HCT116 (cell line): ENCODE results near the gene ZBTB7C. TPM values are rescaled to one million over a fixed set of nuclear protein-coding genes. Genes with fewer than 3 reads are reported as not detected.

Experiments used
- ATAC-seq: fragments of 200-7000 bp; cut with Tn5 transposase; 2 replicates; pipeline ENCODE4 v1.9.1; 2020; ENCODE audit warnings: mild to moderate bottlenecking, moderate library complexity
- BruUV-seq: library from RNA; stranded (reverse); fragments of 400-500 nt; replicated peaks from 2 replicates; lab custom pipeline; 2021; lab: Mats Ljungman, UMichigan
- CTCF ChIA-PET: fragments of 300-600 bp; sonication (Branson Sonifier 250); formaldehyde crosslinking; loops from one replicate; lab custom pipeline; 2021; ENCODE audit warnings: antibody characterized with exemption; lab: Charles Lee
- POLR2A ChIA-PET: fragments of 300-600, 350-600 bp; sonication (Branson Sonifier 250); formaldehyde crosslinking; loops from one replicate; lab custom pipeline; 2021; ENCODE audit warnings: antibody characterized with exemption; lab: Charles Lee
- RAD21 ChIA-PET, 2 experiments: fragments of 300-600 bp; sonication (Branson Sonifier 250); formaldehyde crosslinking; loops; one replicate each; lab custom pipeline; 2023; ENCODE audit warnings: low total read pairs in 2 of 2; ENCODE audit not compliant: uncharacterized antibody in 2 of 2, unreplicated experiment in 2 of 2, low non-redundant PET in 1 of 2; lab: Charles Lee
- DNase-seq: peaks from one replicate; pipeline ENCODE4 v3.0.0-alpha.2; 2010; ENCODE audit warnings: low read depth, low spot score
- H2AFZ ChIP-seq: fragments of 200-600 bp; shearing (Covaris generic), sonication (generic); 2 replicates; pipeline ENCODE4 v1.6.1; 2017; ENCODE audit warnings: low read depth, mixed run types, mixed read lengths, antibody characterized with exemption, low read length; ENCODE audit not compliant: poor library complexity, severe bottlenecking
- H3K27ac ChIP-seq: 2 replicates; pipeline ENCODE4 v1.5.1; 2012; ENCODE audit warnings: low read depth, low read length
- H3K27me3 ChIP-seq: fragments of 200-600 bp; sonication (generic); 2 replicates; pipeline ENCODE4 v1.6.1; 2016; ENCODE audit warnings: mixed run types, low read length, mixed read lengths; ENCODE audit not compliant: insufficient read depth
- H3K36me3 ChIP-seq, 2 experiments: fragments of 200-500 bp in 1 of 2; fragments of 200-600 bp in 1 of 2; sonication (Bioruptor generic) in 1 of 2; sonication (generic) in 1 of 2; 2 replicates each; pipeline versions ENCODE4 v1.5.1 to v1.6.1; 2014 to 2016; ENCODE audit warnings: low read length in 2 of 2, inconsistent platforms in 1 of 2, mixed read lengths in 1 of 2, mixed run types in 1 of 2; ENCODE audit not compliant: insufficient read depth in 2 of 2, control insufficient read depth in 1 of 2
- H3K4me1 ChIP-seq, 2 experiments: fragments of 200-600 bp in 1 of 2; sonication (generic) in 1 of 2; 2 replicates each; pipeline versions ENCODE4 v1.5.1 to v1.6.1; 2012 to 2017; ENCODE audit warnings: low read length in 2 of 2, inconsistent platforms in 1 of 2, mild to moderate bottlenecking in 1 of 2, mixed read lengths in 1 of 2, mixed run types in 1 of 2, moderate library complexity in 1 of 2; ENCODE audit not compliant: insufficient read depth in 2 of 2, control insufficient read depth in 1 of 2
- H3K4me2 ChIP-seq: fragments of 200-600 bp; sonication (generic); 2 replicates; pipeline ENCODE4 v1.6.1; 2017; ENCODE audit warnings: mixed run types, low read length, mixed read lengths
- H3K4me3 ChIP-seq, 2 experiments: fragments of 200-600 bp in 1 of 2; sonication (generic) in 1 of 2; replicated peaks in 1 of 2; 2 replicates each; pipeline ENCODE4 v1.5.1; 2011 to 2016; ENCODE audit warnings: low read length in 2 of 2, control low read depth in 1 of 2, low read depth in 1 of 2, mild to moderate bottlenecking in 1 of 2, mixed read lengths in 1 of 2, mixed run types in 1 of 2
- H3K79me2 ChIP-seq: fragments of 200-600 bp; sonication (generic); 2 replicates; pipeline ENCODE4 v1.6.1; 2017; ENCODE audit warnings: mild to moderate bottlenecking, mixed run types, low read length, moderate library complexity, mixed read lengths; ENCODE audit not compliant: insufficient read depth
- H3K9ac ChIP-seq: fragments of 200-600 bp; sonication (generic); 2 replicates; pipeline ENCODE4 v1.6.1; 2016; ENCODE audit warnings: low read length, mixed read lengths
- H3K9me2 ChIP-seq: fragments of 200-600 bp; sonication (generic), shearing (Covaris generic); 2 replicates; pipeline ENCODE4 v1.6.1; 2017; ENCODE audit warnings: mixed run types, mild to moderate bottlenecking, moderate library complexity; ENCODE audit not compliant: insufficient read depth
- H3K9me3 ChIP-seq, 2 experiments: fragments of 200-500 bp in 1 of 2; fragments of 200-600 bp in 1 of 2; sonication (Bioruptor generic) in 1 of 2; sonication (generic) in 1 of 2; 2 replicates each; pipeline ENCODE4 v1.6.1; 2014 to 2017; ENCODE audit warnings: low read length in 2 of 2, mixed read lengths in 2 of 2, inconsistent platforms in 1 of 2, low read depth in 1 of 2, mild to moderate bottlenecking in 1 of 2, mixed run types in 1 of 2, moderate library complexity in 1 of 2; ENCODE audit not compliant: control insufficient read depth in 1 of 2, insufficient read depth in 1 of 2
- H4K20me1 ChIP-seq: fragments of 200-600 bp; sonication (generic), shearing (Covaris generic); 2 replicates; pipeline ENCODE4 v1.6.1; 2017; ENCODE audit warnings: mixed run types, mild to moderate bottlenecking, moderate library complexity; ENCODE audit not compliant: insufficient read depth
- ATF3 ChIP-seq: IDR thresholded peaks from 2 replicates; pipeline ENCODE4 v1.6.1; 2012
- CBX3 ChIP-seq: IDR thresholded peaks from 2 replicates; pipeline ENCODE4 v1.6.1; 2012; ENCODE audit warnings: low read depth
- CEBPB ChIP-seq: IDR thresholded peaks from 2 replicates; pipeline ENCODE4 v1.6.1; 2012; ENCODE audit warnings: low read depth
- CTCF ChIP-seq, 3 experiments: fragments of 200-600 bp in 1 of 3; sonication (generic) in 1 of 3; IDR thresholded peaks in 2 of 3; conservative IDR thresholded peaks in 1 of 3; 2 replicates each; pipeline ENCODE4 v1.5.1; 2012 to 2017; ENCODE audit warnings: low read depth in 2 of 3, low read length in 2 of 3, antibody characterized with exemption in 1 of 3, borderline replicate concordance in 1 of 3, control low read depth in 1 of 3, mild to moderate bottlenecking in 1 of 3, mixed read lengths in 1 of 3, mixed run types in 1 of 3, moderate library complexity in 1 of 3; ENCODE audit not compliant: insufficient read depth in 1 of 3
- EGR1 ChIP-seq: IDR thresholded peaks from 2 replicates; pipeline ENCODE4 v1.6.1; 2012; ENCODE audit warnings: low read depth
- EZH2phosphoT487 ChIP-seq: fragments of 200-600 bp; IDR thresholded peaks from 2 replicates; pipeline ENCODE4 v1.6.1; 2018; ENCODE audit warnings: antibody characterized with exemption, borderline replicate concordance
- JUND ChIP-seq: IDR thresholded peaks from 2 replicates; pipeline ENCODE4 v1.6.1; 2012
- POLR2AphosphoS5 ChIP-seq: IDR thresholded peaks from 2 replicates; pipeline ENCODE4 v1.6.1; 2011; ENCODE audit warnings: mild to moderate bottlenecking, low read depth, low read length, moderate library complexity
- SRF ChIP-seq: IDR thresholded peaks from 2 replicates; pipeline ENCODE4 v1.6.1; 2012; ENCODE audit warnings: low read depth
- TCF7L2 ChIP-seq: IDR thresholded peaks from 2 replicates; pipeline ENCODE4 v1.7.0; 2011; ENCODE audit warnings: borderline replicate concordance, inconsistent platforms; ENCODE audit not compliant: insufficient read depth, insufficient read length; ENCODE audit errors: extremely low read depth
- ZNF274 ChIP-seq: fragments of 200-500 bp; sonication (Bioruptor generic); IDR thresholded peaks from 2 replicates; pipeline ENCODE4 v1.6.1; 2014; ENCODE audit warnings: mild to moderate bottlenecking, low read depth, low read length, inconsistent platforms
- intact Hi-C: fragments of 100-400 bp; cut with micrococcal nuclease; formaldehyde crosslinking; loops from 2 replicates; pipeline ENCODE4 v1.10.0; 2022
- total RNA-seq: library from RNA; stranded (reverse); gene quantifications from one replicate; pipeline ENCODE4 v1.2.1, GENCODE V29; 2021; ENCODE audit not compliant: unreplicated experiment

Gene ZBTB7C
- total RNA-seq, 1 experiment from 2014 or later, result 0.37 TPM

GRCh38 chr18:48028696-48029095 is 380.5 kb downstream of the ZBTB7C start:
- H3K27me3 ChIP-seq, result no peaks in the 10 kb centered on the region
- no peak for ATAC-seq

GRCh38 chr18:48028081-48028480 is 381.1 kb downstream of the ZBTB7C start:
- Histone ChIP-seq H3K79me2 (no peaks in the 10 kb centered on the region), H3K4me3 (no peak overlapping the region), H3K27ac (no peak overlapping the region), H4K20me1 (no peaks in the 10 kb centered on the region), H2AFZ (no peak overlapping the region), H3K36me3 (no peaks in the 10 kb centered on the region), H3K4me1 (peaks cover 13 to 14% of the 10 kb centered on the region in 2 experiments; a peak in 3 of 4 replicates), H3K4me2 (no peak overlapping the region), H3K9me3 (no peaks in the 10 kb centered on the region), H3K9me2 (no peaks in the 10 kb centered on the region), H3K9ac (no peak overlapping the region), H3K27me3 (no peaks in the 10 kb centered on the region)
- DNase-seq (no peak), ATAC-seq (no peak)
- POLR2A ChIA-PET, result no interaction called here
- RAD21 ChIA-PET, result no interaction called here
- CTCF ChIA-PET, result interaction anchor here (1.0 to 4.5 kb wide), 2 partner anchors 418 to 433 kb away, joined by 3 to 34 read pairs; no protein-coding TSS in a partner anchor
- no TSS peak for BruUV-seq
- TF ChIP-seq CTCF (IDR thresholded peaks at IDR 0.05 in 2 of 3, conservative IDR thresholded peaks at IDR 0.05 in 1 of 3; ENCODE audit: borderline replicate concordance in 1 of 3, insufficient read depth in 1 of 3, low read depth in 2 of 3, low read length in 2 of 3) (peak in 2 of 3 experiments; percentile 25 to 52; a peak in 3 of 6 replicates), ZNF274 (no peak)
- intact Hi-C loops, result loop anchor here (10.0 kb wide), 1 partner anchor 813 kb away; no protein-coding TSS in a partner anchor

More at GRCh38 chr18:48028696-48029095, 380.5 kb downstream of the ZBTB7C start:
- Histone ChIP-seq H2AFZ (no peak overlapping the region), H3K4me2 (no peak overlapping the region), H3K4me1 (peaks cover 9 to 11% of the 10 kb centered on the region in 2 experiments; a peak in 3 of 4 replicates), H3K36me3 (no peaks in the 10 kb centered on the region), H3K9me3 (no peaks in the 10 kb centered on the region), H3K4me3 (no peak overlapping the region), H3K79me2 (no peaks in the 10 kb centered on the region), H3K9me2 (no peaks in the 10 kb centered on the region), H3K9ac (no peak overlapping the region), H3K27ac (no peak overlapping the region), H4K20me1 (no peaks in the 10 kb centered on the region)
- no peak for DNase-seq
- ChIA-PET RAD21 (no interaction called here), POLR2A (no interaction called here), CTCF (interaction anchor here (1.0 to 4.5 kb wide), 2 partner anchors 417 to 432 kb away, joined by 3 to 34 read pairs; no protein-coding TSS in a partner anchor)
- intact Hi-C loops, result loop anchor here (10.0 kb wide), 1 partner anchor 814 kb away; no protein-coding TSS in a partner anchor
- TF ChIP-seq EZH2phosphoT487 (no peak), CEBPB (no peak), EGR1 (no peak), SRF (no peak), TCF7L2 (no peak), POLR2AphosphoS5 (no peak), JUND (no peak), CBX3 (no peak), ATF3 (no peak)
- BruUV-seq, result no TSS peak
